WTC11 (cell line): ENCODE data around the gene ZSWIM2.
"Not testable (repeated sequence)": the region's sequence is repeated elsewhere in the genome, so short reads cannot be mapped to it uniquely, and the experiment has no call there.

Source experiments
- ATF3 ChIP-seq: sonication (generic); formaldehyde crosslinking; conservative IDR thresholded peaks from 2 replicates; pipeline ENCODE4 v1.8.1; 2022; ENCODE audit warnings: mild to moderate bottlenecking, missing genetic modification reagents
- CTCF ChIP-seq: fragments of 200-600 bp; IDR thresholded peaks from 2 replicates; pipeline ENCODE4 v1.8.0; 2022; ENCODE audit warnings: antibody characterized with exemption
- E2F4 ChIP-seq: sonication (generic); formaldehyde crosslinking; IDR thresholded peaks from 2 replicates; pipeline ENCODE4 v1.8.1; 2022; ENCODE audit warnings: low read depth, mild to moderate bottlenecking, moderate library complexity, missing genetic modification reagents, borderline replicate concordance
- ELF4 ChIP-seq: sonication (generic); formaldehyde crosslinking; IDR thresholded peaks from 2 replicates; pipeline ENCODE4 v1.8.1; 2022; ENCODE audit warnings: low read depth, mild to moderate bottlenecking, moderate library complexity, missing genetic modification reagents
- ETV6 ChIP-seq: sonication (generic); formaldehyde crosslinking; IDR thresholded peaks from 2 replicates; pipeline ENCODE4 v1.8.1; 2022; ENCODE audit warnings: mild to moderate bottlenecking, missing genetic modification reagents
- FOXP4 ChIP-seq: sonication (generic); formaldehyde crosslinking; IDR thresholded peaks from 2 replicates; pipeline ENCODE4 v1.8.0; 2022; ENCODE audit warnings: mild to moderate bottlenecking, missing genetic modification reagents
- NFE2L1 ChIP-seq: sonication (generic); formaldehyde crosslinking; IDR thresholded peaks from 2 replicates; pipeline ENCODE4 v1.8.1; 2023; ENCODE audit warnings: missing genetic modification reagents
- NFYB ChIP-seq: sonication (generic); formaldehyde crosslinking; conservative IDR thresholded peaks from 2 replicates; pipeline ENCODE4 v1.8.0; 2022; ENCODE audit warnings: low read depth, missing genetic modification reagents
- NR2C2 ChIP-seq: sonication (generic); formaldehyde crosslinking; IDR thresholded peaks from 2 replicates; pipeline ENCODE4 v1.8.0; 2022; ENCODE audit warnings: mild to moderate bottlenecking, missing genetic modification reagents
- SMAD4 ChIP-seq: sonication (generic); formaldehyde crosslinking; IDR thresholded peaks from 2 replicates; pipeline ENCODE4 v1.8.0; 2022; ENCODE audit warnings: mild to moderate bottlenecking, missing genetic modification reagents
- SP1 ChIP-seq: sonication (generic); formaldehyde crosslinking; conservative IDR thresholded peaks from 2 replicates; pipeline ENCODE4 v1.8.1; 2022; ENCODE audit warnings: missing genetic modification reagents
- ZNF121 ChIP-seq: sonication (generic); formaldehyde crosslinking; IDR thresholded peaks from 2 replicates; pipeline ENCODE4 v1.8.0; 2023; ENCODE audit warnings: missing genetic modification reagents
- ZNF416 ChIP-seq: fragments of 250-450 bp; sonication (Bioruptor Pico); IDR thresholded peaks from 2 replicates; pipeline ENCODE4 v1.9.0; 2021; ENCODE audit warnings: mild to moderate bottlenecking, inconsistent platforms

GRCh38 chr2:186896220-186896619, 47.2 kb upstream of the ZSWIM2 start:
- not testable (repeated sequence) for TF ChIP-seq CTCF; NR2C2 (CRISPR knock-in tag); ELF4 (CRISPR knock-in tag); ZNF416; NFYB (CRISPR knock-in tag); NFE2L1 (CRISPR knock-in tag); FOXP4 (CRISPR knock-in tag); ZNF121 (CRISPR knock-in tag); SP1 (CRISPR knock-in tag); ATF3 (CRISPR knock-in tag); SMAD4 (CRISPR knock-in tag); E2F4 (CRISPR knock-in tag); ETV6
